SW480 (cell line): Measurements from ENCODE around the gene SORCS2.

Experiments used
- DNase-seq: peaks from one replicate; pipeline ENCODE4 v3.0.0-alpha.2; 2016; ENCODE audit warnings: low spot score

Gene SORCS2

DNA sequence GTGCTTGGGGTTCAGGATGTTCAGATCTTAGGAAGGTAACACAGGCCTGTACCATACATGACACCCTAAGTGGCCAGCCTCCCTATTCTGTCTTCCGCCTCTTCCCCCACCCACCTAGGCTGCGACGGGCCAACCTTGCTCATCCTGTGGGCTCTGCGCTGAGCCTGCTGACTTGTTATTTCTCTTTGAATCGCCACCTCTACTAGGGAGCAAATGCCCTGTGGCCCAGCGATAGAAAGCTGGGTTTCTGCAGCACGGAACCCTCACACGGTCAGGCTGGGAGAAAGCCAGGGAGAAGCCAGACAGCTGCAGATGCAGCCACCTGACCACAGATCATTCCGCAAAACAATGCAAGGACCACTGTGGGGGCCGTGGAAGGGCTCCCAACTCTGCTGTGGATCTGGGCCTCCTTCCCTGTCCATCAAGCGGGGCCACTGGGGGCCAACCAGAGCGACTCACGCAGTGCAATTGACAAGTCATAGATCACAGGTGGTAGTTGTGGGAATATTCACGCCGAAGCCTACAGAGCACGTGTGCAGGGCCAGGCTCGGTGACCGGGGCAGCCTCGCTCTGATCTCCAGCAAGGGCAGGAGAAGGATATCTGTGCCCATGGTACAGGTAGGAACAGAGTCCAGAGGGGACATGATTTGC, 519.8 kb downstream of the SORCS2 start:
- DNase-seq, result no peak

DNA sequence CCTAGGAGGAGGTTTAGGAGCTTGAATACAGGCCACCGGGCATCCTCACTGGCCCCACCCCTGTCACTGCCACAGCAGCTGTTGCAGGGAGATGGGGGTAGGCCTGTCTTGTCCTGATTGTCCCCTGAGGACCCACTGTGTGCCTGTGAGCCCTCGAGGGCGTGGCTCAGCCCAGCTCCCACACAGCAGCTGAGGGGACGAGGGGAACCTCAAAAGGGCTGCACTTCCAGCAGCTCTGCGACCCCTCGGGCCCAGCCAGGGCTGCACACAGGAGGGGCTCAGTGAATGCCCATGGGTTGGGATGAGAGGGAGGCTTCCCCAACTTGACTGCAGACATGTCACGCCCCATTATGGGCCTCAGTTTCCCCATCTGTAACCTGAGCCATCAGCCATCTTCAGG, 521.4 kb downstream of the SORCS2 start:
- no peak for DNase-seq

DNA sequence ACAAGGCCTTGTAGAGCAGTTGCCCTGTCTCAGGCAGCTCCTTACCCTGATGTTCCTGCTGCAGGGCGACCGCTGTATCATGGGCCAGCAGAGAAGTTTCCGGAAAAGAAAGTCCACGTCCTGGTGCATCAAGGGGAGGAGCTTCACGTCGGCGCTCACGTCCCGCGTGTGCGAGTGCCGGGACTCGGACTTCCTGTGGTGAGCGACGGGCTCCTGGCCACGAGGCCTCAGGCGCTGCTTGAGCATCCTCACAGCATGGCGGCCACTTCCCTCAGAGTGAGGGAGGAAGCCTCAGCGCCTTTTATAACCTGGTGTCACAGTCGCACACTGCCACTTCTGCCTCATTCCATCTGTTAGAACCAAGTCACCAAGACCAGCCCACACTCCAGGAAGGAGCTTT, 521.8 kb downstream of the SORCS2 start:
- no peak for DNase-seq

DNA sequence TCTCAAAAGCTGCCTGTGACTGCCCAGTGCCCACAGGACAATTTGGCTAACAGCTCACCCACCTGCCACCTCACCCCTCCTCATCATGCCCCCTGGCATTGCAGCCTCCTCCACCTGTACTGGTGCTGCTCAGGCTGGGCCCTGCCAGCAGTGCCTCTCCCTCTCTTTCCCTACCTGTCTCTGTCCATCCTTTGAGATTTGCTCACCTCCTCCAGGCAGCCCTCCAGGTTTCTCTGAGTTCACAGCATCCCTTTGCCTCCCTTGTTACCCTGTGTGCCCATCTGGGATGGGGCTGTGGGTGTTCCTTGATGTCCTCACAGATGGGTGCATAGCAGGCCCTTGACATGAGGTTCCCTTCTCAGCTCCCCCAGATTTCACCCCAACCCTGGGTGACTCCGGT, 522.4 kb downstream of the SORCS2 start:
- DNase-seq, result no peak

DNA sequence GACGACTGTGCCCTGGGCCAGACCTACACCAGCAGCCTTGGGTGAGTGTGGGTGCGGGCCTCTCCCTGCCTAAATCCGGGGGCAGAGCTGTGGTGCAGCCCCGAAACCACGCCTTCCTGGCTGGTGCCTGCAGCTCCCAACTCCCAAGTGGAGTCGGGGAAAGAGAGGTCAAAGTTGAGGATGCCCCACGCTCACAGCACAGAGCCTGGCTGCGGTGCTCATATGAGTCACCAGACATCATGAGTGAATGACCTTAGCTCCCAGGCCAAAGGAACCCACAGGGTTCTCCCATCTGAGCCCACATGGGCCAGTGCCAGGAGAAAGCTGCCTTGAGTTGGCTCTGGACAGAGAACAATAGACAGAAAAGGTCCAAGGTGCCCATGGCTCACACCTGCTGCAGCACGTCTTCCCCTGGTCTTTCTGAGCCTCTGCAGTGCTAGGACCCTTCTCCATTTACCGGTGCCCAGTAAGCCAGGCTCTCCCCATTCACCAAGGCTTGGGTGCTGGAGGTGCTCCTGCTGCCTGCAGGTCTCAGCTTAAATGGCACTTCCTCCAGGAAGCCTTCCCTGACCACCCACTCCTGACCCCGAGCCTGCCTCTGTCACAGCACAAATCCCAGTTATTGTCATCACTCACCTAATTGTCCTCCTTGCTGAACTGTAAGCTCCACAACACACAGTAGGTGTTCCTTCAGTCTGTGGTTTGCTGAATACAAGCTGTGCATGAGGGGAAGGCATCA, 523.1 kb downstream of the SORCS2 start:
- no peak for DNase-seq

DNA sequence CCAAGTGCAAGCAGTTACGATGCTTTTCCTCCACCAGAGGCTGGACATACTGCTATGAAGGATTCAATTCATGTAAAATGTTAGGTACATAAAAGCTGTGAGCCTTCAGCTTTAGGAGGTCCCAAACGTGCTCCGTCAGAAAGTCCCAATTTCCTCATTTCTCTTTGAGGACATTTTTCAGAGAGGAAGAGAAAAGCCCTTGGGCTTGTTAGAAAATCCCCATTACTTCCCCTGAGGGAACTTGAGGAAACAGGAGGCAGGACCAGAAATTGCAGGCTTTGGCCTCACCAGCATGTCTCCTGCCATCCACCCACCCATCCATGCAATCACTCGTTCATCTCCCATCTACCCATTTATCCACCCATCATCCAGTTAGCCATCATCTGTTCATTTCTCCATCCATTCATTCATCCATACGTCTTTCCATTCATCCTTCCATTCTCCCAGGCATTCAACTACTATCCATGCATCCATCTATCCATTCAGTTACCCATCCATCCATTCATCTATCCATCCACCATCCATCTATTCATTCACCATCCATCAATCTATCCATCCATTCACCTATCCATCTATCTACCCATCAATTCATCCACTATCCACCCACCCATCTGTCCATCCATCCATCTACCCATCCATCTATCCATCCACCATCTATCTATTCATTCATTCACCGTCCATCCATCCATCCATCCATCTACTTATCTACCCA, 523.8 kb downstream of the SORCS2 start:
- no peak for DNase-seq

DNA sequence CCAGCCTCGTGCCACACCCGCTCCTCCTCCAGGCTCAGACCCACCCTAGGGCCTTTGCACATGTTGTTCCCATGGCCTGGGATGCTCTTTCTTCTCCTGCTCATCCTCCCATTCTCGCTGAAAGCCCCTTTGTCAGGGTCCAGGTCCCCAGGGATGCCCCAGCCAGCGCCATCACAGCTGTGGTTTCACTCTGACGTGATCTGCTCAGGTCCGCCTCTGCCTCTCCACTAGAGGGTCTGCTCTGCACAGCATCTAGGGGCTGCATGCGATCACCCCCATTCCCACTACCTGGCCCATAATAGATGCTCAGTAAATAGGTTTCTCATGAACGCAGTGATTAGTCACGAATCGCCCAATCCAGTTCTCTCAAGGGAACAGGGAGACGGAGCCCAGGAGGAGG, 524.8 kb downstream of the SORCS2 start:
- DNase-seq, result no peak

DNA sequence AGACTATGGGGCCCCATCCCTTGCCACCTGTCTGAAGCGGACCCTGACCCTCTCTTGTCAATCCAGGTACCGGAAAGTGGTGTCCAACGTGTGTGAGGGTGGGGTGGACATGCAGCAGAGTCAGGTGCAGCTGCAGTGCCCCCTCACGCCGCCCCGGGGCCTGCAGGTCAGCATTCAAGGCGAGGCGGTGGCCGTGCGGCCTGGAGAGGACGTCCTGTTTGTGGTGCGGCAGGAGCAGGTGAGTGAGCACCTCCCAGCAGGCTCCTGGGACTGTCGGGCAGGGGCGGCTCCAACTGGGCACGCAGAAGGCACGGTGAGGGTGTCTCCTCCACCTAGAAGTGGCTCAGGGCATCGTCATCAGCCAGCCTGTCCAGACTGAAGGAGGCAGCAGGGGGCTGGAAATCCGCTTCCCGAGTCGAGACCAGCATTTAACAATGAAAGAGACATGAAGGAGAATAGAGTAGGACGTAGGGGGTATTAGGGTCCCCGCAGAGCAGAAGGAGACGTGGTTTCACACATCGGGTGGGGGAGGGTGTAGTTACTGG, 525.7 kb downstream of the SORCS2 start:
- no peak for DNase-seq

DNA sequence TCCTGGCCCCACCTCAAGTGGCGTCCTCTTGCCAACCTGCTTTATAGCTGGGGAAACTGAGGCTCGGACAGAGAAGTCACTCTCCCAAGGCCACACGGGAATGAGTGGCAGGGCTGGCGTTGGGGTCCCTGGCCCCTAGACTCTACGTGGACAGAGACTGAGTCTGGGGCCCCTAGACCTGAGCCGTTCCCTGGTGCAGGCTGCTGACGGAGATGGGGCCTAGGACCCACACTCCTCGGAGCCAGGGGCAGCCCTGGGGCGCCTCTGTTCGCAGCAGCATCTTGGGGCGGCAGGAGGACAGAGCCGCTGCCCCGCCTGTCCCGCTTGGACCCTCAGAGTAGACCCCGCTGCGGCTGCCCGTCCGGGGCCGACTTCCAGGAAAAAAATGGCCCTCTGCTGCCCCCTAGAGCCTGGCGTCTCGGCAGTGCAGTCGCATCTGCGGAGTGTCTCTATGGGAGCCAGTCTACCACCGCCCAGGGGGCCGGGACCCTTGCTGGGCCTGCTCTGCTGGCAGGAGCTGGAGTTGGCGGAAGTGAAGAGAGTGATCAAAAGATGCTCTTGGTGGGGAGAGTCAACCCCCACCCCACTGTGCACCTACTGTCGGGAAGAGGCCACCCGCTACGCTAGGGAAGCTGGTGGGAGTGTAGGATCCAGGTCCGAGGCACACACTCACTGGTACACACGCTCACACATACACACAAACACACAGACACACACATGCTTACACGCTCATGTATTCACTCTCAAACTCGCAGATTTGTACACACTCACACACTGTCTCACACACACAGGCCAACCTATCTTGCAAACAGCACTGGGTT, 527.2 kb downstream of the SORCS2 start:
- DNase-seq, result no peak

DNA sequence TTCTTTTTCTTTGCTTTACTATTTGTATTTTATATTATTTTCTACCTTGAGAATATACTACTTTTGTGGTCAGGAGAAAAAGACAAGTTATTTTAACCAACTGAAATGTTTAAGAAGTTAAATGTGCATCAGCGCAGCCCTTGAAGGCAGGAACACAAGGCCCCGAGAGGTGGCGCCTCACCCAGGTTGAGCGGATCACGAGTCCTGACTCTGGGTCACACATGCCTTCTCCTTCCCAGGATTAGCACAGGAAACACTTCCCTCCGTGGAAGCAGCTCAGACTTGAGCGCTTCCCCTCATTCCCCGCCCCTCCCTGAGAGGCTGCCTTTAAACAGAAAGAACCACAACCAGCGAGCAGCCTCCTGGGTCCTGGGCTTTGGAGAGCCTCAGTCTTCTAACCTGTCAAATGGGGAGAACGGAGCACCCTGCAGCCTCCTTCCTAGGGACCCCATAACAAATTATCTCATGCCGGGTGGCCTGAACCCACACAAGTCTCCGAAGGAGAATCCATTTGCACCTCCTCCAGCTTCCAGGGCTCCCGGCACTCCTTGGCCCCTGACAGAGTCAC, 529.7 kb downstream of the SORCS2 start:
- no peak for DNase-seq

DNA sequence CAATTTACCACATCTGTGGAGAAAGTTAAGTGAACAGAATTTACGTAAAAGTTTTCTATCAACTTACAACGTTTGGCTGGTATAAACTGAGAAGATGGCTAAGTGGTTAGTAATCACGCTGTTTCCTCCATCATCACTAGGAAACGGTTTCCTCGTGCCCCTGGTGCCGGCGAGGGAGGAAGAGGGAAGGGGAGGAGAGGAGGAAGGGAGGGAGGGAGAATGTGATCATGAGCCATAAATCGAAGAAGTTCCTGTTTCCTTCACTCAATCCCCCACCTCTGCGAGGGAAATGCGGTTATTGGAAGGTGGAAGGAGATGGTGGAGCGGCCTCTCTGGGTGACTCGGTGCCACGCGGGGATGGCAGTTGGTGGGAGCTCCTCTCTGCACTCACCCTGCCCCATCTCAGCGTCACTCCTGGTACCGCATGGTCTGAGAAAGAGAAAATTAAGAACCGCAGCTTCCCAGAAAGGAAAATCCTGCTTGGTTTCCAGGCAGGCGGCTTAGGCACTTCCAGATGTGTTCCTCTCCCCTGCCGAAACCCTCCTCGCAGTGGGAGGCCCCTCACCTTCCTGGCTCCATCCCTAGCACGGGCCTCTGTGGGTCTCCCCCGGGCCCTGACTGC, 530.5 kb downstream of the SORCS2 start:
- no peak for DNase-seq

DNA sequence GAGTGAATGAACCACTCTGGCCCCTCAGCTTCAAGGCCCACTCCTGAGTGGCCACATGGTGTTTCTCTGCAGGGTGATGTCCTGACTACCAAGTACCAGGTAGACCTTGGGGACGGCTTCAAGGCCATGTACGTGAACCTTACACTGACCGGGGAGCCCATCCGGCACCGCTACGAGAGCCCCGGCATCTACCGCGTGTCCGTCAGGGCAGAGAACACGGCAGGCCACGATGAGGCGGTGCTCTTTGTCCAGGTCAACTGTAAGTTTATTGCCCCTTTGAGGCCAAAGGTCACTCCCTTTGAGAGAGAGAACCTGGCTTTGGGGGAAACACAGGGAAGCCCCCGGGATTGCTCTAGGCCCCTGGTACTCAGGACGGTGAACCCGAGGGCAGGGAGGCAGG, 531.3 kb downstream of the SORCS2 start:
- no peak for DNase-seq

DNA sequence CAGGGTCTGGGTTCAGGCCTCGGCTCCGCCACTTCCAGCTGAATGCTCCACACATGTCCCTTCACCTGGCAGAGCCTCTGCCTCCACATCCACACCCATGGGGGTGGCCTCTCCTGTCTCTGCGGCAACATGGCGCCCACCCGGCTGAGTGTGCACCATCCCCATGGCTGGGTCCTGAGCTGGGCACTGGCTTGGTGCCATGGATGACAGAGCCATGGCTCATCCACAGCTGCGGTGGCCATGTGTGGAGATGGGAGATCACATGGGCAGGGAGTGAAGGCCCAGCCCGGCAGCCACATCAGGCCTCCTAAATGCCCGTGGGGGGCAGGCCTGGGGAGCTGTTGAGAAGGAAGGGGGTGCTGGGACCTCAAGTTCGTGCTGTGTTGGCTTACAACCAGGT, 533.6 kb downstream of the SORCS2 start:
- DNase-seq, result no peak

DNA sequence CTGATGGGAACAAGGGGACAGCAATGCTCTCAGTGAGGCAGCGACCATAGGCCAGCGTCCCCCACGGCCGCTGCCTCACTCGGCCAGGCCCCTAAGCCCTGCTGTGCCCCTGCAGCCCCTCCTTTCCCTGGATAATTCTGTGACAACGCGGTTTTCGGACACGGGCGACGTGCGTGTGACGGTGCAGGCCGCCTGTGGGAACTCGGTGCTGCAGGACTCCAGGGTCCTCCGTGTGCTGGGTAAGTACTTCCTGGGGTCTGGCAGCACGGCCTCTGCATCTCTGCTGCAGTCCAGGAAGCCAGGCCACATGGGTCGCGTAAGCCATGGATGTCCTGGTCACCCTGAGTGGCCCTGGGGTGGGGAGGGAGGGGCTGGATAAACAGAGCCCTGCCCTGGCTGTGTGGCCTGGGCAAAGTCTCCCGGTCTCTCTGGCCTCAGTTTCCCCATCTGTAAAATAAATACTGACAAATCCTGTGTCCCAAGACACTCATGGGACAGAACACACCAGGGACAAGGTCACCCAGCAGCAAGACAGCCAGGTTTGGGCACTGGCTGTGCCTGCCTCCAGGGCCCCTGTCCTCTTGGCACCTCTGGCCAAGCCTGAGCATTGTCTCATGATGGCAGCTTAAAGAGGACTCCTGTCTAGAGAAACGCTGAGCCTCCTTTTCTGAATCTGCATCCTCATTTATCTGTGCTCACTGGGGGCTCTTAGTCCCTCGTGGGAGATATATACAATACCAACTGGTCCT, 534.5 kb downstream of the SORCS2 start:
- no peak for DNase-seq

DNA sequence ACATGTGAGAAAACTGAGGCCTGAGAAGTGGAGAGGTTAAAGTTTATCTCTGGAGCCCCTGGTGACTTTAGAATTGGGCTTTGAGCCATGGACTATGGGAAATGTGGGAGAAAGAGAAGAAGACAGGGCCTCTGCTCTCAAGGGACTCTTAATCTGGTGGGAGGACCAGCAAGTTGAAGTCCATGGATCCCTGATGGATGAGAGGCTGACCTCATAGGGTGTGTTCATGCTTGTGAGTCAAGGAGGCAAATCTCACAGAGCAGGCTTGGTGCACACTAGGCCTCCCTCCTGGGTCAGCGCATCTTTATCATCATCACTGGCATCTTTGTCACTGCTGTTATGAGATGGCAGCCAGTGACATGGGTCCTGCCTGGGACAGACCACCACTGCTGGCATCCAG, 535.4 kb downstream of the SORCS2 start:
- DNase-seq, result no peak

DNA sequence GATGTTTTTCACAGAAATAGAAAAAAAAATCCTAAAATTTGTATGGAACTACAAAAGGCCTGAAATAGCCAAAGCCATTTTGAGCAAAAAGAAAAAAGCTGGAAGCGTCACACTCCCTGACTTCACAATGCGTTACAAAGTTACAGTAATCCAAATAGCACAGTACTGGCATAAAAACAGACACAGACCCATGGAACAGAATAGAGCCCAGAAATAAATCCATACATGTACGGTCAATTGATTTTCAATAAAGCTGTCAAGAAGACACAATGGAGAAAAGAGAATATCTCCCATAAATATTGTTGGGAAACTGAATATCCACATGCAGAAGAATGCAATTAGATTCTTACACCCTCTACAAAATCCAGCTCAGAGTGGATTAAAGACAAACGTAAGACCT, 539.1 kb downstream of the SORCS2 start:
- DNase-seq, result no peak

DNA sequence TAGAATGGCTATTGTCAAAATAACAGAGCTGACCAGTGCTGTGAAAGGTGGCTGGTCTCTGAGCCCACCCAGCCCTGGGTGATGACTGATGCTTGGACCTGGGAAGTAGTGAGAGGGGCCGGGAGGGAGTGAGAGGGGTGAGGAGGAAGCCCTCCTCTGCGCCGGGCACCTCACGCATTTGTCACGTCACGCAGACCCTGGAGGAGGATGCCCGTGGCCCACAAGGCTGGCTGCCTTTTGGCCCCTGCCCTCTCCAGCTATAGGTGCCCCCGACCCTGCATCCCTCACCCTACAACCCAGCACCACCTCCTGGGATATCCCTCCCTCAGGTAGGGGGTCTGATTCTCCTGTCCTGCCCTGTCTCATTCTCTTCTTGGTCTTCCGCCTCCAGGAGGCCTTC, 539.9 kb downstream of the SORCS2 start:
- no peak for DNase-seq

DNA sequence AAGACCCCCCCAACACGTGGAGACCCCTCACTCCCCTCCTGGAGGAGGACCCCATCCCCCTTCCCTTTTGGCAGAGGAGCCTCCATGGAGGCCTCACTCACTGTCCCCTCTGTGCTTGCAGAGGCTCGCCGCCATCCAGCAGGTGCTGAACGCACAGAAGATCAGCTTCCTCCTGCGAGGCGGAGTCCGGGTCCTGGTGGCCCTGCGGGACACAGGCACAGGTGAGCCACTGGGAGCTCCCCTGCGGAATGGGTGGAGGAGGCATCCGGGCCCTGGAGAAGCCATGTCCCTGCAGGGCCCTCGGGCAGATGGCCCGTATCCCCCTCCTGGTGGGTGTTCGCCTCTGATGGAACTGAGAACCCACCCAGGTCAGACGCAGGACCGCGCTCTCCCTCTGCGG, 540.9 kb downstream of the SORCS2 start:
- no peak for DNase-seq

DNA sequence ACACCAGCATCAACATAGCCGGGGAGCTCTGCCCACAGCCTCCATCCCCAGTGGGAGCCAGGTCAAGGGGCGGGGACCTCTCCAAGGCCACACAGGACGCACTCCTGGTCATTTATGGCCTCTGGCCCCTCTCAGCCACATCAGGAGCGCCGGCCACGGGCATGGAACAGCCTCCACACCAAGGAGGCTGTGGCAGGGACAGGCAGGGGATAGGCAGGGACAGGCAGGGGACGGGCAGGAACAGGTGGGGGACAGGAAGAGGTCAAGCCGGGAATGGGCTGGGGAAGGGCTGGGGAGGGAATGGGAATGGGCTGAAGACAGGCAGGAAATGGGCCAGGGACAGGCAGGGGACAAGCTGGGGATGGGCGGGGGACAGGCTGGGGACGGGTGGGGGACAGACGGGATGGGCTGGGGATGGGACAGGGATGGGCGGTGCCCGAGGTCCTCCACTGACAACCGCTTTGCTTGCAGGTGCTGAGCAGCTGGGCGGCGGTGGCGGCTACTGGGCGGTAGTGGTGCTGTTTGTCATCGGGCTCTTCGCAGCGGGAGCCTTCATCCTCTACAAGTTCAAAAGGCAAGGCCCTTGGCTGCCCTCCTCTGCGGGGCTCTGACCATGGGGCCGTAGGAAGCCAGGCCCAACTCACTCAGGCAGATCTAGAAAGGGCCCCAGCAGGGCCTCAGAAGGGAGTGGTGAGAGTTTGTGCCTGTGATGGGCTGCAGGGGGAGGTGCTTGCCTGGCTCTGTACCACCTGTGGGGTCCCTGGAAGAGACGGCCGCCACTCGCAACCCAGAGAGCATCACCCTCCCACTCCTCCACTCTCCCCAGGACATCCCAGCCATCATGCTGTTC, 541.7 kb downstream of the SORCS2 start:
- DNase-seq, result no peak
